ENCODE measurements around the gene TGFBR3. TPM values are rescaled to one million over a fixed set of nuclear protein-coding genes. Genes with fewer than 3 reads are reported as not detected.

Gene TGFBR3
- total RNA-seq, 1 experiment from 2014 or later: 2.4 TPM

GRCh38 chr1:91770667-91771268 lies 115.2 kb downstream of the TGFBR3 start:
- no peaks in the 10 kb centered on the region for H3K79me2 ChIP-seq (ENCODE audit: insufficient read depth, low read length)

More at GRCh38 chr1:91770667-91771268, 115.2 kb downstream of the TGFBR3 start:
- no peak for TF ChIP-seq CTCF (conservative IDR thresholded peaks at IDR 0.05)
- H2AFZ ChIP-seq (ENCODE audit: low read length): no peak overlapping the region
- Mint-ChIP-seq H3K27ac (no peak overlapping the region), H3K4me3 (no peak overlapping the region), H3K4me1 (peaks cover 20% of the 10 kb centered on the region in 2 experiments), H3K36me3 (ENCODE audit: insufficient read depth in 1 of 3, low read depth in 3 of 3) (no peaks in the 10 kb centered on the region), H3K9me3 (no peaks in the 10 kb centered on the region; a peak in 1 of 5 replicates), H3K27me3 (ENCODE audit: low read depth) (peaks cover 2% of the 10 kb centered on the region)
- H4K8ac ChIP-seq (replicated peaks; ENCODE audit: insufficient read length, low read depth, low read length): no peak overlapping the region
- H3K23ac ChIP-seq (ENCODE audit: insufficient read length, low read depth, low read length): no peak overlapping the region
- no peak overlapping the region for H3K4me2 ChIP-seq (ENCODE audit: insufficient read depth, insufficient read length, low read length)
- H4K5ac ChIP-seq (ENCODE audit: insufficient read length, low read depth, low read length): no peak overlapping the region
- H3K4ac ChIP-seq (ENCODE audit: low read depth, low read length): no peak overlapping the region
- H2BK15ac ChIP-seq (ENCODE audit: low read depth, low read length): no peak overlapping the region
- H2BK120ac ChIP-seq (ENCODE audit: low read depth, low read length, poor library complexity, severe bottlenecking): no peak overlapping the region
- no peak overlapping the region for H2AK5ac ChIP-seq (ENCODE audit: insufficient read length, low read length)
- H3K27ac ChIP-seq (ENCODE audit: insufficient read length, low read depth, low read length): no peak overlapping the region
- WGBS (ENCODE audit: extremely low coverage, insufficient read length, low lambda C conversion rate): no CpG with 5 or more reads among the region's 4 CpGs
- no peaks in the 10 kb centered on the region for H3K27me3 ChIP-seq (ENCODE audit: insufficient read depth, low read length)
- no peaks in the 10 kb centered on the region for H3K9me3 ChIP-seq (ENCODE audit: control insufficient read depth, low read depth, low read length)
- no peak overlapping the region for H4K91ac ChIP-seq (ENCODE audit: insufficient read length, low read depth, low read length)
- no peaks in the 10 kb centered on the region for H3K4me1 ChIP-seq (ENCODE audit: insufficient read depth, low read length)
- no peaks in the 10 kb centered on the region for H4K20me1 ChIP-seq (ENCODE audit: control insufficient read depth, insufficient read depth, insufficient read length)
- no peaks in the 10 kb centered on the region for H3K23me2 ChIP-seq (ENCODE audit: insufficient read length, low read depth, low read length, poor library complexity, severe bottlenecking)
- H3T11ph ChIP-seq (ENCODE audit: low read length): no peak overlapping the region
- no peak overlapping the region for H3K14ac ChIP-seq (ENCODE audit: insufficient read depth, low read length)
- H3K79me1 ChIP-seq (ENCODE audit: insufficient read depth, low read depth, low read length, poor library complexity, severe bottlenecking): no peaks in the 10 kb centered on the region
- no peak overlapping the region for H3K9ac ChIP-seq (ENCODE audit: extremely low read depth, insufficient read length, low read length)
- H2BK20ac ChIP-seq (ENCODE audit: low read depth, low read length, poor library complexity, severe bottlenecking): no peak overlapping the region
- H2BK5ac ChIP-seq (ENCODE audit: insufficient read length, low read length): no peak overlapping the region
- H3K18ac ChIP-seq (ENCODE audit: insufficient read length, low read depth, low read length): no peak overlapping the region
- no peak overlapping the region for H2BK12ac ChIP-seq (ENCODE audit: insufficient read length, low read depth, low read length)
- no peak for DNase-seq
- no peak overlapping the region for H3K56ac ChIP-seq (ENCODE audit: insufficient read length, low read depth, low read length)
